Activated CD8-positive, alpha-beta memory T cell treated with anti-CD3 and anti-CD28 coated beads for 24 hours (primary cell): ENCODE data around the gene GUCY1B1.
"Not testable (repeated sequence)": the region's sequence is repeated elsewhere in the genome, so short reads cannot be mapped to it uniquely, and the experiment has no call there.

Experiments
- DNase-seq: peaks from one replicate; pipeline ENCODE4 v3.0.0-alpha.2; 2020

The GUCY1B1 gene

DNA sequence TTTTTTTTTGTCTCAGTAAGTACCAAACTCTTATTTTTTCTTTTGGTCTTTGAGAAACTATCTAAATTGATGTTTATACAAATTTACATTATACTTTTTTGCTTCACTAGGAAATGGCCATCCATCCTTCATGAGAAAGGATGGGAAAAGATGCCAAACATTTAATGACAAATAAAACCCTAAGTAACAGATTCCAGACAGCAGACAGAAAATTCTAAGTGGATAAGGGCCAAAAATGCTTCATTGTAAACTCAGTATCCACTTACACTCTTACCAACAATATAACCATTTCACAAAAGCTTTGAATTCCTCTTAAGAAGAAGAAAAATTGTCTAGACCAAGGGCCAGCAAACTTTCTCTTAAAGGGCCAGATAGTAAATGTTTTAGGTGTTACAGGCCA, 3.5 kb downstream of the GUCY1B1 start:
- no peak for DNase-seq

DNA sequence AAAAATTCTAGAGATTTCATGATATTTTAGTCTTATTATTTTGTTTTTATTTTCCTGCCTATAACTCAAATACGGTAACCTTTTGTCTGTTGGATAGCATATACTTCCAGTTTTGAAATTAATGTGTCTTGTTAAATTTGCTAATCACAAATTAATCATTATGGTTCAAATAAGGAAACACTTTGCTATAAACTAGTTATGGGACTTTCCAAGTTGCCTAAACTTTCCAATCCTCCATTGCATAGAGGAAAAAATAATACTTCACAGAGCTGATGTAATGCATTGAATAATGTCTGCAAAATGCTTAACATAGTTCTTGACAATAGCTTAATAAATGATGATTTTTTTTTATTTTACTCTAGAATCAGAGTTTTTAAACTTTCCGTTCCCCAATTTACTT, 4.7 kb downstream of the GUCY1B1 start:
- no peak for DNase-seq

DNA sequence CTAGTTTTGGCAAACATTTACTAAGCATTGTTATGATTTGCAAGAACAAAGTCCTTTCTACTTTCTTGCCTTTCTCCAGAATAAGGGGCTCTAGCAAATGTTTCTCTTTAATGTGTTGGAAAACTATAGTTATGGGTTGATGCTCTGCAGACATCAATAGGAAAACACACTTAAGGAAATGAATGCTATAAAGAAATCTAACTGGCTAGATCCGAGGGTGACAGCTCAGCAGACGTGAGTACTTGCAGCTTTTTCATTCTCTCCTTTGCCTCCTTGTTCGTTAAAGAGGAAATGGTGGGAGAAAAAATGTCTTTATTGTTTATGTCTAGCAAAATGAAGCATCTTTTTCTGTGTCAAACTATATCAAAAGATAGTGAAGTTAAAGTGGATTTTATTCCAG, 6.3 kb downstream of the GUCY1B1 start:
- DNase-seq, result no peak

DNA sequence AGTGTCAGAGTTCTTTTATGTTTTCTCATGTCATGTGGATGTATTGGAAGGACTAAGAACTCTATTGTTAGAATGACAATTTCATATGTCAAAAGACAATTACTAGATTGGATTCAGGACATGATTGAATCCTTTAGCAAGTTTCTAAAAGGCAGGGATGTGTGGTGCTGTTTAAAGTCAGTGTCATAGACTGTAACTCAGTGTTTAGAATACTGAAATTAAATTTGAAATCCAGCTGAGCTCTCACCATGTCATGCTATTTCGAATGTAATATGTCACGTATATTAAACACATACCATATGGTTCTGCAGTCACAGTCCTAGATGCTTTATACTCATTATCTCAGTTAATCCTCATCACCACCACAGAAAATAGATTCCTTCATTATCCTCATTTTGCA, 7.8 kb downstream of the GUCY1B1 start:
- no peak for DNase-seq

DNA sequence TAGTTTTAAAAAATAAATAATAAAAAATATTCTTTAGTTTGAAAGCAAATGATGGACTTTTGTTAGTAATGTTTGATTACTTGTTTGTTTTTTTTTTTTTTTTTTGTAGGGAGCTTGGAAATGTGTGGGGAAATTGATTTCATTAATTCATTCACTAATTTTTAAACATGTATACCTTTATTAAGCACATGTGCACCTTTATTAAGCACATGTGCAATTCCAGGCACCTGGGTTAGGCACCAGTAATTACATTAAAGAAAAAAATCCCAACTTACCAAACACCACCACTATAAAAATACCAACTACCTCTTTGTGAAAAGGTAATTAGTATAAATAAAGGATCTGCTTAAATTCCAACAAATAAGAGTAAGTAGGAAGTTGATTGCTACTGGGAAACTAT, 9.5 kb downstream of the GUCY1B1 start:
- DNase-seq, result no peak

DNA sequence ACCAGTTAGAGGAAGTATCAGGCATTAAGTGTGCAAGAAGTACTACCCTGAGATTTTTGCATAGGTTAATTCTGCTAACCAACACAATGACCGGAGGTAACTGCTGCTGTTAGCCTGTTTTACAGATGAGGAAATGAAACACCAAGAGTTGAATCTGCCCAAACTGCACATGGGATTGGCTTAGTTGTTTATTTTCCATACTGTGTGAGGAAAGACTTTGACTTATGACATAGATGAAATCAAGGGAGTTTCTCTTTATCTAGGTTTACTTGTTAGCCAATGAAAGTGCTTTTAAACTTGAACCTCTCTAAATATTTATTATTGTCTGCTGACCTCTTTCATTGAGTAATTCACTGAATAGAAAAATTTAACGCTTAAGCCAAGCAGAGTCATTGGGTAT, 10.3 kb downstream of the GUCY1B1 start:
- no peak for DNase-seq

DNA sequence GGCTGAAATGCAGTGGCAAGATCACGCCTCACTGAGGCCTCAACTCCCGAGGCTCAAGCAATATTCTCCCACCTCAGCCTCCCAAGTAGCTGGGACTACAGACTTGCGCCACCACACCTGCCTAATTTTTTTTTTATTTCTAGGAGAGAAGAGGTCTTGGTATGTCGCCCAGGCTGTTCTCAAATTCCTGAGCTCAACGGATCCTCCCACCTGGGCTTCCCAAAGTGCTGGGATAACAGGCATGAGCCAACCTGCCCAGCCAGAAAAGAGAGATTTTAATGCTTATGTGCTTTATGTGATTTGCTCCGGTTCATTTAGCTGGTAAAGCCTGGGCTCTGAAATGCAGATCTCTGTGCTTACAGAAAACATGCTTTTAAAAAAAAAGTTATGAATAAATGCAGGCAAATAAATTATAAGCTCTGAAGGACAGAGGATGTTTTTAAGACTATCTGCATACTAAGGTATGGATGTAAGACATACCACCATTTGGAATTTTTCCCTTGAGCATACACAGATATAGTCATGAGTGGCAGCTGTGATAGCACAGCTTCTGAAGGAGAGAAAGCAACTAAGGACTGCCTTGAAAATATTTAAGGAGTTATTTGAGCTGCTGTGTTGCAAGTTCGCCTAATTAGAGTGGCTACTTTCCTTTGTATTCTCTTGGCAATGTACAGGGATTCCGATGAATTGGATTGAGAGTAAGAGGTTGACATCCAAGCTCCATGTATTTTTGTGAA, 13.8 kb downstream of the GUCY1B1 start:
- no peak for DNase-seq

DNA sequence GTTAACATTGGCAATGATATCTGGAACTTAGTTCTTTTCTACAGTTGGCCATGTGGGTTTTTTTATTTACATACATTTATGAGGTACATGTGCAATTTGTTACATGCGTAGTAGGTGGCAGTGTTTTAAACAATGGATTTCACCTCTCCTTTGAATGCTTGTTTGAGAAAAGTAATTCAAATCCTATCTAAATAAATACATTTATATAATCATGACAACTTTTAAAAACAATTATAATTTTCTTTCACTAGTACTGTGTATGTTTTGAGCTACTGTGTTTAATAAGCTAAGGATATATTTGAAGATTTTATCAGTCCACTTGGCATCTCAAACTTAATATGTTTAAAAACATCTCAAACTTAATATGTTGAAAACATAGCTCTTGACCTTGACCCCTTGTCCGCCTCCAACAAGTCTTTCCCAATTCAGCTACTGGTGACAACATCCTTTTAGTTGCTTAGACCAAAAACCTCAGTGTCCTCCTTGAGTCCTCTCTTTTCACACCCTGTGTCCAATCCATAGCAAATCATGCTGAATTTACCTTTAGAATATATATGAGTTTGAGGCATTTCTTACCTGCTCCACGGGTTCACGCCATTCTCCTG, 14.5 kb downstream of the GUCY1B1 start:
- no peak for DNase-seq

DNA sequence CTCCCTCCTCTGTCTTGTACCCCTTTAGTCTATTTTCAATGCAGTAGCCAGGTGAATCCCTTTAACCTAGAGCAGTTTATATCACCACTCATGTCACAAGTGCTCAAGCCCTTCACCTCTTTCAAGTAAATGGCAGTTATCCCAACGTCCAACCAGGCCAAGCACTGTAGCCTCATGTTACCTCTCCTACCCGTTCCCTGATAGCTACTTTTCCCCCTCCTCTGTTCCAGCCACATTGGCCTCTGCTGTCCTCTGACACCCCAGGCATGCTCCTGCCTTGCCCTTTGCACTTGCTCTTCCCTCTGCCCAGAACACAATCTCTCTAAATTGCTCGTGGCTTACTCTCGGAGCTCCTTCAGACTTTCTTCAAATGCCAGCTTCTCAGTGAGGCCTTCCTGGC, 15.2 kb downstream of the GUCY1B1 start:
- DNase-seq, result no peak

DNA sequence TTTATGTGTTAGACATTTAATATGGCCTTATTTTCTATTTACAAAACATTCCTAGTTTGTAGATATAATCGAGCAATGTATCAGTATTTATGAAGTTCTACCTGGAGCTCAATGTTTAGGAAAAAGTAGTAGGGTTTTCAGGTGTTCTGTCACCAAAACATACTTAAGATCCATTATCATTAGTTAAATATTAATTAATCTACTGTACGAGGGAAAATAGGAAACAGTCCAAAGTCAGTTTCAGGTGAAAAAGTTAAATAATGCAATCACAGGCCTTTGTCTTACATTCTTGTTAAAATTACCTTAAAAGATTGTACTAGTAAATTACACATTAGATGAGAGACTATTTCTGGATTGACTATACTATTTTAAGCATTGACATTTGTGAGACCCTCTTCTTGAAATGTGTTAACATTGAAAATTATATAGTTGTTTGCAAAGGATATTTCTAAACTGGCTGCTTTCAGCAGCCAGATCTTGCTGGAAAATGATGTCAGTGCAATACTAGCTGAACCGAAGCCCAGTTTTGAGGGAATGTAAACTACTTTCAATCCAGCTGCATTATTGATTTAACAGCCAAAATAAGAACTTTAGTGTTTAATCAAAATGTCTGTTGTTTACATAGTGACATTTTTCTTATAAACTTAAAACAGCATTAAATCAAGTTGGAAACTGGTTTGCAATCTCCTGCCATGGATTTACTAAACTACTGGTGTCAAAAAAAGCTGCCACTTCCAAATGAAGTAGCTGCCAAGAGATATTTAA, 19.3 kb downstream of the GUCY1B1 start:
- no peak for DNase-seq

DNA sequence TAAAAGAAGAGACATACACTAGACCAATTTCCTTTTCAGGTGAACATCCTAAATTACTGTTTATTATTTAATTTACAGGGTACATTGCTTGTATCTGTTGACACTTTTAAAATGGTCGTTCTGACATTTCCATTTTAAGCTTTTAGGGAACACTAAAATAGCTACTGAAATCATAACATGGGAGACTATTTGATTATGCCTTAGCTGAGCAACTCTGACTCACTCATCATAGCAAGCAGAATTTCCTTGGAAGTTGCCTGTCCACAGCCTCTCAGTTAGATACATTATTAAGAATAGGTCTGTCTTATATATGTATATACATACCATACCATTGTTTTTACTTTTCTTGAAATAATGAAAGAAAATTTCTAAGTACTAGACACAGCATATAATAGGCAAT, 22.0 kb downstream of the GUCY1B1 start:
- no peak for DNase-seq

DNA sequence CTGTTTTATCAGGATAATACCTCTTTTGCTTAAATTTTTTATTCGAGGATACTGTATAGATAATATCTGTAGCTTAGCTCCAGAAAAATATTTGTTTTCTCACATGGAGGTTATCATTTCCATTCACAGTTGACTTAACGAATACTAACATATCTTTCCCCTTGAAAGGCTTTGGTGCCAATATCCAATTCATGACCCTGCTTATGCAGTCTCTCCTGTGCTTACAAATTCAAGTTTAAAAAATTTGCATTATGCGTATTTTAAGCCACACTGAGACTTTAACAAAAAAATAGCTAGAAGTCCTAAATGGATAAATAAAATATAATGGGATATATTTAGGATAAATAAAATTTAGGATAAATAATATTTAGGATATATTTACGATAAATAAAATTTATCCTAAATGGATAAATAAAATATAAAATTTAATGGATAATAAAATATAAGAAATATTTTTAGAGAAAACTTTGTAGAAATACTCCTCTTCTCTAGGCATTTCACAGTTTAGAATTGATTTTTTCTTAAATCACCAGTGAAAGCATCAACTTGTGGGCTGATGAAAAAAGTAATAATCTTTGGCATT, 22.5 kb downstream of the GUCY1B1 start:
- no peak for DNase-seq

DNA sequence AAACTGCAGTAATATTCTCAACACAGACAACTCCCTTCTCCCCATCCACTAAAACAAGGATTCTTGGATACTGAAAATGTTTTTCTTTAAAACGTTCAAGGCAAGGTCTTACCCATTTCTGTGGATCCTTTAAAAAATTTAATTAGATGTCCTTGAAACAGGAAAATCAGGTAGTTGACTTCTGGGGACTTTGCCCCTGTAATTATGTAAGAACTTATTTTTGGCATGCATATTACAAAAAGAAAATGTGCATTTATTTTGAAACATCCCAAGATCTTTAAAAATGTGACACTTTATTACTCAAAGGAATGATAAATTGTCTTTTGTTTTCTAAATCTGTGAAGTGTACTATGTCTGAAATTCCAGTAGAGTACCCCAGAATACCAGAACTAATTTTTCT, 25.8 kb downstream of the GUCY1B1 start:
- no peak for DNase-seq

DNA sequence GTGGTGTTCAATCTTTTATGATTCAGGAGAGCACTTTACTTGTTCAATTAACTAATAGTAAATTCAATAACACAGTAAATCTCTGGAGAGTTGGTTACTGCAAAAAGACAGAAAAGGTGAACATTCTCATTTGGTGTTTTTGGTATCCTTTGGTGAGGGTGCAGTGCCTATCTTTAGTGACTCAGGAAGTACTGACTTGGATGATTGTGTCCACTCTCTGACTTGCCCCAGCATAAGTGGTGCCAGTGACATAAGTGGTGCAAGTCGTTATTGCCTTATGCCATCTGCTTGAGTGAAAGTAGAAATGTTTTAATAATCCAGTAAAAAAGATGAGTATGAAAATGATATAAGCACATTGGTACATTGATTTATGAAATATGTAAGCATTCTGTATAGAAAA, 27.0 kb downstream of the GUCY1B1 start:
- no peak for DNase-seq

DNA sequence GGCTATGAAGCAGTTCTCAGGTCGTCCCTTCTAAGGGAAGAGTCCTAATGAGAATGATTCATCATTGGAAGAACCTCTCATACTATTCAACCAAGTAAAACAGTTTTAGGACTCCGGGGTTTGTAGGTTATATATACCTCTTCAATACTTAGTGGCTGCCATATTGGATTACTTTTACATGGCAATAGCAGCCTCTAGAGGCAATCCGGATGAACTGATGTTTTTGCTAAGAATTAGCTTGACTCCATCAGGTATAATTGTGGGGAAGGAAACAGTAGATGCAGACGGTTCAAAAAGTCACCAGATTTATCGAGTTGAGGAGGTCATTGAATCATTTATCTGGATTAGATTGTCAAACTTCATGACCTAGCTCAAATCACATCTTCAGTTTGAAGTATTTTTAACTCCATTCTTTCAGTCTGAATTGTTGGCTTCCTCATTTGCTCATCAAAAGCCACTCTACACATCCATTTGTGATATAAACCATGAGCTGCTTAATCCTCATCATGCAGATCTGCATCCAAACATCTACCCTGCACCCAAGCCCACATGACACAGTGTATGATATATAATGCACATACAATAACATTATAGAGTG, 28.4 kb downstream of the GUCY1B1 start:
- DNase-seq, result no peak

DNA sequence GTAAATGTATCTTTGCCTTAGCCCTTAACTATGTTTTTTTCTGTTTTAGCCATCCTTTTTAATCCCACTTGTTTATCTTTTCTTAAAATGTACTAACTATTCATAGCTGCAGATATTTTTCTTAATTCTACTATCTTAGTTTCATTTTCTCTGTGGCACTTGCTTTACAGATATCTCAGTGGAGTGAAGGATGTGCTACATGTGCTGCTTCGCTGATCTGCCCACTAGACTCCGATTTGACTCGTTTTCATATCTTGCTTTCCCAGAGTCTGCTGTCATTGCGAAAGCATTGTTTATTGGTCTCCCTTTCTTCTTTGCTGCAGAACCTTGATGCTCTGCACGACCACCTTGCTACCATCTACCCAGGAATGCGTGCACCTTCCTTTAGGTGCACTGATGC, 30.6 kb downstream of the GUCY1B1 start:
- no peak for DNase-seq

DNA sequence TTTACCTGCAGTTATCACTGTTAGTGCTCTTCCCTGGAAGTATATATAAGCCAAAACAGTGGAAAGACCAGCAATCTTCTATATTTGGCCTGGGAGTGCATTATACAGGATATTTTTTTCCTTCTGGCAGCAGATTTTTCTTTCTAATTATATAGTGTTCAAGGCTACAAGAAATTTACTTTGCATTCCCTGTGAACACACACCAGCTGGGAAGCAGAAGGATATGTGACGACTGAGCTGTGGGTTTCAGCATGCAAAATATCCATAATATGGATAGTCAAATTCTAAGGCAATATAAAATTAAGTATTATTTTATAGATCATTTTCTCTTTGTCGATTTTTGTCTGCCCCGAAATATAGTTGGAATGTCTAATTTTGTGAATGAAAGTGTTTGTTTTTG, 31.2 kb downstream of the GUCY1B1 start:
- DNase-seq, result no peak

DNA sequence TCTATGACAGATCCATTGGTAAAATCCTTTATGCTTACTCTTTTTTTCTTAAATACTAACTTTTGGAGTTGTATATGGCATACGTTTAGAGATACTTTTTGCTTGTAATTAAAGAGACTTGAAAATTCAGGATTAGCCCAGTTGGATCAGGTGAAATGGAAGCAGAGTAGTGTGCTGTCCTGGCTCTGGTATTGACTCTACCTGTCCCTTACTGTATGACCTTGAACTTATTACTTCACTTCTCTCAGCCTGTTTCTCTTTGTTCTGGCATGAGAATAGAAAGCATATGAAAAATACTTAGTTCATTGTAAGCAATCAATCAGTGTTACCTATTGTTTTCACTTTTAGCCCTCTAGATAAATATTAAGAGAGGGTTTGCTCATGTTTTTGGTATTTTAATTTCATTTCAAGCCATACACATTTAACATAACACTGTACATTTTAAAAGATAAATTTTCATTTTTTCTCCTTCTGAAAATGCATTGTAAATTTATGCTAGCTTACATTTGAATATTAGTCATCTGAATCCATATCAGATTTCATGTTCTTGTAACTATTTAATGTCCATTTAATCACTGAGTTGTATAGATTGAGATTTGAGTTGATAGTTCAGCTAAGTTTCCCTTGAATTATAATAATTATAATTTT, 35.9 kb downstream of the GUCY1B1 start:
- DNase-seq, result no peak

DNA sequence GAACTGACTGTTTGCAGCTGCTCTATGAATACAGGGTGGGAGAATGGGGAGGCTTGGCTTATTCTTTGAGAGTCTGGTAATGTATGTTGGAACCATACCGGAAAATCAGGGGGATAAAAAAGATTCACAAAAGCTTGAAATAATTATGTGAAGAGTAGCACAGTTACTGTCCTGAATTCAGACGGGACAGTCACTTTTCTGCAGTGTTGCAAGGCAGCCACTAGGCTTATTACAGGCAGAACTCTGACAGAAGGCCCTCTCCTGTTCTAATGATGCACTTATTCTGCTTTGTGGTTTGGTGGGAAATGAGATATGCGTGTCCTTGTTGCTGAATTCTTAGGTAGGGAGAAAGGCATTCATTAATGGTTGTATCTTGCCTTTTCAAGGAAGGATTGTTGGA, 37.2 kb downstream of the GUCY1B1 start:
- no peak for DNase-seq

DNA sequence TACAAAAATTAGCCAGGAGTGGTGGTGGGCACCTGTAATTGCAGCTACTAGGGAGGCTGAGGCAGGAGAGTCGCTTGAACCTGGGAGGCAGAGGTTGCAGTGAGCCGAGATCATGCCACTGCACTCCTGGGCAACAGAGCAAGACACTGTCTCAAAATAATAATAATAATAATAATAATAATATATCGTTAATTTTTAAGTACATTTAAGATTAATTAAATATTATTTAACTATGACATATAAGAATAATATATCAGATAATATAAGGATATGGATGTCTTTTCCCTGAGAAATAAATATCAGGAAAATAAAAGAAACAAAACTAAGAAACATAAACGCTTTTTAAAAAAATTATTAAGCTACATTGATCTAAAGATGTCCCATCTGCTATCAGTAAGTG, 38.8 kb downstream of the GUCY1B1 start:
- DNase-seq, result not testable (repeated sequence)

DNA sequence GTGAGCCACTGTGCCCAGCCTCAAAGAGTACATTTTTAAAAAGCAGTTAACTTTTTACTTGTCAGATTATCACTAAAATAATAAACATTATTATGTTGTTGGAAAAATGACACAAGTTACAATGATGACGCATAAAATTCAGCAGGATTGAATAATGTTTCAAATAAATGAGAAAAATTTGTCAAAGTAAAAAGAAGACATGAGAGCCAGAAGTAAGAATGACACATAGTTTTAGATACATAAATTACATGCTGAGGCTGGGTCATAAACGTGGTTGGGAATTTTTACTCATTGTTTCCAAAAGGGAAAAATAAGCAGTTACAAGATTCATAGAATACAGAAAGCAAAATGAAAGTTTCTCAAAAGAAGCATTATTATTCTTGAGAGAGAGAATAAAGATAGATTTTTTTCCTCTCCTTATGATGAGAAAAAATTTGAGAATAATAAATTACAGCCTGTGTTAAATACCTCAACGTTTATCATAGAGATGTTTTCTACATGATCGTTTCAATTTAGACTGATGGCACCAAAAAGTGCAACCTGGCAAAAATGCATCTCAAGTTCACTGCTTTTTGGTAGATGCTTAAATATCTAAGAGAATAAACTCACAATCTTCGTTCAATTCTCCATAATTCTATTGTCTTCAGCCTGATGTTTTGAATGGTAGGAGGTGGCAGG, 40.4 kb downstream of the GUCY1B1 start:
- no peak for DNase-seq

DNA sequence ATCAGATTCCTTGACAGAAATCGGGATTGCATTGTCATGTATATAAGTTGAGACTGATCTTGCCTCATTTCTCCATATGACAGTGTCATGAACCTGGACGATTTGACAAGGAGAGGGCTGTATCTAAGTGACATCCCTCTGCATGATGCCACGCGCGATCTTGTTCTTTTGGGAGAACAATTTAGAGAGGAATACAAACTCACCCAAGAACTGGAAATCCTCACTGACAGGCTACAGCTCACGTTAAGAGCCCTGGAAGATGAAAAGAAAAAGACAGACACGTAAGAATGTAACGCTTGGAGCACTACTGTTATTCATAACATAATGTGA, 40.9 kb downstream of the GUCY1B1 start:
- no peak for DNase-seq
